Fibroblast of the aortic adventitia (primary cell): ENCODE measurements around the gene ARHGEF7. TPM values are rescaled to one million over a fixed set of nuclear protein-coding genes. Genes with fewer than 3 reads are reported as not detected.

Experiments
- DNase-seq: peaks from one replicate; pipeline ENCODE4 v3.0.0-alpha.2; 2010; ENCODE audit warnings: low read depth
- H3K4me3 ChIP-seq: 2 replicates; pipeline ENCODE4 v1.5.1; 2011; ENCODE audit warnings: low read depth, mild to moderate bottlenecking, control low read depth, low read length, moderate library complexity
- total RNA-seq: library from RNA; depleted of rRNA; stranded (reverse); fragments of >200 nt; gene quantifications from 2 replicates; pipeline ENCODE4 v1.2.3, GENCODE V29; 2012; ENCODE audit warnings: low replicate concordance
- TF ChIP-seq, protein P1 (sequence below): IDR thresholded peaks from 2 replicates; pipeline ENCODE4 v1.5.1; 2011; ENCODE audit warnings: mild to moderate bottlenecking, low read length, control low read depth, inconsistent platforms; ENCODE audit not compliant: insufficient read depth

Gene ARHGEF7
- total RNA-seq, 1 donor, result 35.9 TPM

DNA sequence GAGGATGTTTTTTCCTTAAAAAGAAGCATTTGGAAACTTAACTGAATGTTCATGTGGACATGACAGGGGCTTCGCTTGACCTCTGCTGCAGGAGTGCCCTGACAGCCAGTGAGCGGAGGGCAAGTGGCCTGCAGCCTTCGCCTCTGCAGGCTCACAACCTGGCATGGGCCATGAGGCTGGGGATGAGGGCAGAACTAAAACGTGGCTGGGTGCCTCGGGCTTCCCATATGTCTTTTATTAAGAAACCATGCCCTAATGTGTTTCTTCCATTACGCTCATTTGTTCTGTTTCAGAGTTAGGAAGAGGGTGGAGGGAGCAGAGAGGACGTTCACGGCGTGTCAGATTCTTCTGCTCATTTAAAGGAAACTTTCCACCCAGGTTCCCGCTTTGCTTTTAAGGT, 2.9 kb downstream of the ARHGEF7 start:
- no peak for DNase-seq
- TF ChIP-seq, protein P1, sequence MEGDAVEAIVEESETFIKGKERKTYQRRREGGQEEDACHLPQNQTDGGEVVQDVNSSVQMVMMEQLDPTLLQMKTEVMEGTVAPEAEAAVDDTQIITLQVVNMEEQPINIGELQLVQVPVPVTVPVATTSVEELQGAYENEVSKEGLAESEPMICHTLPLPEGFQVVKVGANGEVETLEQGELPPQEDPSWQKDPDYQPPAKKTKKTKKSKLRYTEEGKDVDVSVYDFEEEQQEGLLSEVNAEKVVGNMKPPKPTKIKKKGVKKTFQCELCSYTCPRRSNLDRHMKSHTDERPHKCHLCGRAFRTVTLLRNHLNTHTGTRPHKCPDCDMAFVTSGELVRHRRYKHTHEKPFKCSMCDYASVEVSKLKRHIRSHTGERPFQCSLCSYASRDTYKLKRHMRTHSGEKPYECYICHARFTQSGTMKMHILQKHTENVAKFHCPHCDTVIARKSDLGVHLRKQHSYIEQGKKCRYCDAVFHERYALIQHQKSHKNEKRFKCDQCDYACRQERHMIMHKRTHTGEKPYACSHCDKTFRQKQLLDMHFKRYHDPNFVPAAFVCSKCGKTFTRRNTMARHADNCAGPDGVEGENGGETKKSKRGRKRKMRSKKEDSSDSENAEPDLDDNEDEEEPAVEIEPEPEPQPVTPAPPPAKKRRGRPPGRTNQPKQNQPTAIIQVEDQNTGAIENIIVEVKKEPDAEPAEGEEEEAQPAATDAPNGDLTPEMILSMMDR, result no peak
- no peak overlapping the region for H3K4me3 ChIP-seq

DNA sequence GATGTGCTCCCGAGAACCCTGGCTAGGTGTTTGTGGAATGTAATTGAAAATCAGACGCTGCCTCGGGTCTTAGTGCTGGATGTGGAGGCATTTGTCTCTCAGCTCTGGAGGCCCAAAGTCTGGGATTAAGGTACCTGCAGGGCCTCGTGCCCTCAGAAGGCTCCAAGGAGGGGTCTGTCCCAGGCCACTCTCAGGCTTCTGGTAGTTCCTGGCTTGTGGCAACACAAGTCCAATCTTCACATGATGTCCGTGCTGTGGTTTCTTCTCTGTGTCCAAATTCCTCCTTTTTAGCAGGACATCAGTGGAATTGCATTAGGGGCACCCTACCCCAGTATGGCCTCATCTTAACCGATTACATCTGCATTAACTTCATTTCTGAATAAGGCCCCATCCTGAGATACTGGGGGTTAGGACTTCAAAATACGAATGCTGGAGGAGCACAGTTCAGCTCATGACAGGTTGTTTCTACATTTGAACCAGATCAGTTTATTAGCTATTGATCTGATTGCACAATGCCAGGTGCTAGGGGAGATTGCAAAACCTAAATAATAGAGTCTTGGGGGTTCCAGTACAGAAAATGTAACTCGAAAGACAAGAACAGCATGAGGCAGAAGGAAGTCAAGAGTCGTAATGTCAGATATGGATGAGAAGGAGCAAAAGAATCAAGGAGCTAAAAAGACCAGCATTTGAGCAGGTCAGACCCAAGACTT, 3.9 kb downstream of the ARHGEF7 start:
- no peak overlapping the region for H3K4me3 ChIP-seq
- TF ChIP-seq, protein P1, result no peak
- no peak for DNase-seq

DNA sequence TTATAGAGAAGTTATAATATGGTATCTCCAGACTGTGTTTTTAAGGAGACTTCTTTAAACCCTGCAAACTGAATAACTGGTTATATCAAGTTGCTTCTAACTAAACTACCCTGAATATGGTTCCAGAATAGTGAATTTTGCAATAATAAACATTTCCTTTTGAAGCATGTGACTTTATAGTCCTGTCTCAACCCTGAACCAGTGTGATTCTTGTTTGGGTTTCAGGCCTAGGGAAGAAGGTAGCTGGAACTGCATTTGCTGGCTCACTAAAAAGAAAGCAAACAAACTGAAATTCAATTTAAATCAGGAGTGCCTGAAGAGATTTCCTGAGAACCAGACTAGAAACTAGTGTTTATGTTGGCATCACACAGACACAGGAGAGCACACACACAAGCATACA, 4.9 kb downstream of the ARHGEF7 start:
- TF ChIP-seq, protein P1, result no peak
- H3K4me3 ChIP-seq, result no peak overlapping the region
- no peak for DNase-seq

DNA sequence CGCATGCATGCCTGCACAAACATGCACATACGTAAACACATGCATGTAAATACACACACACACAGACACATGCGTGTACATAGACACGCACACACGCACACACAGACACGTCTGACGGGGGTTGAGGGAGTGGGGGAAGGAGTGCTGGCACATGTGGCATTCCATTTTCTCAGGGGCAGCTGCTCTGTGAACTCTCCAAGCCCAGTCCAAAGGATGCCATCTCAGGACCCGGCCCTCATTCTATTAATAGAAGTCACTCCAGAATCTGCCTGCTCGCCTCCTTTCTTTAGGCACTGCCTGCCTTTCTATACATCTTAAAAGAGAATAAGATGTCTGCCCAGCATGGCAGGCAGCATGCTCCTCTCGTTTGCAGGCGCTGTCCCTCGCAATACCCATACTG, 5.3 kb downstream of the ARHGEF7 start:
- no peak for DNase-seq
- TF ChIP-seq, protein P1, result no peak
- H3K4me3 ChIP-seq, result no peak overlapping the region

DNA sequence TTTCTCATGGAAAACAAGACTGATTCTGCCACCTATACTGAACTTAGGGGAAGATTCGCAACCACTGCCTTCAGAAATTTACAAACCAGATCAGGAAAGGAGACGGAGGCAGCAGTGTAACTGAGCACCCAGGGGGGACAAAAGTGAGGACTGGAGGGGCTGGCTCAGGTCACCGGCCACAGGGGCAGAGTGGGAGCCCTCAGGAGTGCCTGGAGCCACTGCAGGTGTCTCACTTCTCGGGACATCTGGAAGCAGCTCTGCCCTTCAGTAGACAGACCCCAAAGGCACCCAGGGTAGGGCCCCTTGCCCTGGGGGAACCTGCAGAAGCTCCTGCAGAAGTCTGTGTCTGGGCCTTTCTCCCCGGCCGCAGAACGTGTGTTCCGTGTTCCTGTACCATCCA, 5.8 kb downstream of the ARHGEF7 start:
- TF ChIP-seq, protein P1, result no peak
- no peak overlapping the region for H3K4me3 ChIP-seq
- no peak for DNase-seq

DNA sequence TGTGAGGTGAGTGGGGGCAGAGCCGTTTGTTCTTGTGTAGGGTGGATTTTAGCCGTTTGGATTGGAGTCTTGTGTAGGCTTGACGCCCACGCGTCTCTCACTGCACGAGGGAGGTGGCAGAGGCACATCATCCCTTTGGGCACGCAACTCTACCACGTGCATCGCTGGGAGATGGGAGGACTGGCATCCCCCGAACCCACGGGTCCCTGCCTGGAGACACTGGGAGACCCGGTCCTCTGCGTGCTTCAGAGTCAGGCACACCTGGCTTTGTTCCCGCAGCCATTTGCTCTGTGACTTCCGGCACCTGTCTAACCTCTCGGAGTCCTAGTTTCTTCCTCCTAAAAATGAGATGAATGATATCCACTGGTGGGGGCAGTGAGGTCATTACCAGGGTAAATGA, 6.4 kb downstream of the ARHGEF7 start:
- TF ChIP-seq, protein P1, result no peak
- no peak overlapping the region for H3K4me3 ChIP-seq
- DNase-seq, result no peak

DNA sequence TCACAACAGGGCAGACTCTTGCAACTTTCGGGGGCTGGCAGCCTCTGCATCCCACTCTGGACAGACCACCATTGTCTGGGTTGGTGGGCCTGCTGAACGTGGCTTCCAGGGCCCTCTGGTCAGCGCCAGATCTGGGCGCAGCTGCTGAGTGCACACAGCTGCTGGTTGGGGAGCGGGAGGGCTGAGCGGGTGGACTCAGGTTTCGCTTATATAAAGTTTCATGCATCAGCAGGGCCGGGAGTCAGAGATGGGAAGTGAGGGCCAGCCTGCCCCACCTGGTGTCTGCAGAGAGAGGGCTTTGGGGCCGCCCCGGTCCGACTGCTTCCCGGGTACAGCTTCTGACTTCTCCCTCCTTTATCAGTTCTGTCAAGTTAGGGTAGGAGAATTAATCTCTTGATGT, 6.9 kb downstream of the ARHGEF7 start:
- TF ChIP-seq, protein P1, result no peak
- H3K4me3 ChIP-seq, result no peak overlapping the region
- DNase-seq, result no peak
